Rectal smooth muscle tissue (tissue), 1 donor: ENCODE results near the gene PLPP1.
A peak's percentile ranks its signal among the peaks of the same experiment; 100 is the strongest.

ENCODE experiments used
- H3K27ac ChIP-seq: one replicate; pipeline ENCODE4 v1.7.0; 2013; ENCODE audit warnings: low read depth, low read length, inconsistent platforms
- H3K27me3 ChIP-seq: one replicate; pipeline ENCODE4 v1.7.0; 2013; ENCODE audit warnings: low read length; ENCODE audit not compliant: control insufficient read depth, insufficient read depth
- H3K36me3 ChIP-seq: one replicate; pipeline ENCODE4 v1.7.0; 2013; ENCODE audit warnings: low read length; ENCODE audit not compliant: control insufficient read depth, insufficient read depth
- H3K4me1 ChIP-seq: one replicate; pipeline ENCODE4 v1.7.0; 2013; ENCODE audit warnings: low read length; ENCODE audit not compliant: control insufficient read depth, insufficient read depth
- H3K4me3 ChIP-seq: one replicate; pipeline ENCODE4 v1.7.0; 2013; ENCODE audit warnings: low read length
- H3K9ac ChIP-seq: one replicate; pipeline ENCODE4 v1.7.0; 2013; ENCODE audit warnings: low read length

PLPP1 gene

GRCh38 chr5:55432549-55432948, 102.2 kb downstream of the PLPP1 start:
- Histone ChIP-seq H3K27me3 (no peaks in the 10 kb centered on the region), H3K9ac (no peak overlapping the region), H3K4me3 (no peak overlapping the region), H3K27ac (no peak overlapping the region), H3K4me1 (peaks cover 11% of the 10 kb centered on the region), H3K36me3 (peaks cover 4% of the 10 kb centered on the region)

GRCh38 chr5:55429613-55430253, 105.0 kb downstream of the PLPP1 start:
- Histone ChIP-seq H3K4me1 (peaks cover 11% of the 10 kb centered on the region), H3K27me3 (no peaks in the 10 kb centered on the region), H3K9ac (no peak overlapping the region), H3K36me3 (peaks cover 4% of the 10 kb centered on the region), H3K4me3 (no peak overlapping the region), H3K27ac (peak overlapping the region; percentile 1)

- H3K4me3 ChIP-seq: no peak overlapping the region
- H3K36me3 ChIP-seq: peaks cover 4% of the 10 kb centered on the region
- H3K4me1 ChIP-seq: peaks cover 11% of the 10 kb centered on the region
These were observed 105.5 kb downstream of the PLPP1 start for GRCh38 chr5:55429221-55429612.

GRCh38 chr5:55427157-55427556, 107.6 kb downstream of the PLPP1 start:
- no peak overlapping the region for H3K4me3 ChIP-seq
- peaks cover 18% of the 10 kb centered on the region for H3K36me3 ChIP-seq
- no peak overlapping the region for H3K27ac ChIP-seq
- no peaks in the 10 kb centered on the region for H3K27me3 ChIP-seq
- no peak overlapping the region for H3K9ac ChIP-seq
- H3K4me1 ChIP-seq: peaks cover 11% of the 10 kb centered on the region

More at GRCh38 chr5:55429221-55429612, 105.5 kb downstream of the PLPP1 start:
- Histone ChIP-seq H3K27ac (no peak overlapping the region), H3K27me3 (no peaks in the 10 kb centered on the region), H3K9ac (no peak overlapping the region)

- no peak overlapping the region for H3K27ac ChIP-seq
- H3K4me1 ChIP-seq: peaks cover 11% of the 10 kb centered on the region
- no peak overlapping the region for H3K4me3 ChIP-seq
- H3K27me3 ChIP-seq: no peaks in the 10 kb centered on the region
- no peak overlapping the region for H3K9ac ChIP-seq
- H3K36me3 ChIP-seq: peaks cover 18% of the 10 kb centered on the region
These were observed 108.3 kb downstream of the PLPP1 start for GRCh38 chr5:55426455-55426854.

GRCh38 chr5:55421074-55421529, 113.7 kb downstream of the PLPP1 start:
- H3K36me3 ChIP-seq: peaks cover 17% of the 10 kb centered on the region
- H3K4me3 ChIP-seq: no peak overlapping the region
- peaks cover 15% of the 10 kb centered on the region for H3K4me1 ChIP-seq
- H3K9ac ChIP-seq: no peak overlapping the region
- H3K27ac ChIP-seq: peak overlapping the region; percentile 16
- H3K27me3 ChIP-seq: no peaks in the 10 kb centered on the region

- Histone ChIP-seq H3K4me1 (peaks cover 15% of the 10 kb centered on the region), H3K27ac (peak overlapping the region; percentile 12), H3K27me3 (no peaks in the 10 kb centered on the region), H3K9ac (no peak overlapping the region), H3K4me3 (no peak overlapping the region), H3K36me3 (peaks cover 17% of the 10 kb centered on the region)
These were observed 115.5 kb downstream of the PLPP1 start for GRCh38 chr5:55418994-55419968.

- Histone ChIP-seq H3K4me1 (peaks cover 15% of the 10 kb centered on the region), H3K36me3 (peaks cover 3% of the 10 kb centered on the region), H3K27me3 (no peaks in the 10 kb centered on the region), H3K9ac (no peak overlapping the region), H3K27ac (no peak overlapping the region), H3K4me3 (no peak overlapping the region)
These were observed 118.5 kb downstream of the PLPP1 start for GRCh38 chr5:55416306-55416705.

GRCh38 chr5:55415071-55415470, 119.7 kb downstream of the PLPP1 start:
- H3K27me3 ChIP-seq: no peaks in the 10 kb centered on the region
- H3K4me3 ChIP-seq: no peak overlapping the region
- H3K9ac ChIP-seq: no peak overlapping the region
- peaks cover 10% of the 10 kb centered on the region for H3K4me1 ChIP-seq
- no peaks in the 10 kb centered on the region for H3K36me3 ChIP-seq
- no peak overlapping the region for H3K27ac ChIP-seq

- Histone ChIP-seq H3K4me3 (no peak overlapping the region), H3K27ac (no peak overlapping the region), H3K27me3 (no peaks in the 10 kb centered on the region), H3K36me3 (no peaks in the 10 kb centered on the region), H3K4me1 (peaks cover under 1% of the 10 kb centered on the region), H3K9ac (no peak overlapping the region)
These were observed 121.1 kb downstream of the PLPP1 start for GRCh38 chr5:55413644-55414043.

GRCh38 chr5:55411876-55412275, 122.9 kb downstream of the PLPP1 start:
- no peak overlapping the region for H3K4me3 ChIP-seq
- no peaks in the 10 kb centered on the region for H3K36me3 ChIP-seq
- H3K27ac ChIP-seq: no peak overlapping the region
- H3K4me1 ChIP-seq: no peaks in the 10 kb centered on the region
- no peaks in the 10 kb centered on the region for H3K27me3 ChIP-seq
- no peak overlapping the region for H3K9ac ChIP-seq

GRCh38 chr5:55410845-55411244, 123.9 kb downstream of the PLPP1 start:
- Histone ChIP-seq H3K27me3 (no peaks in the 10 kb centered on the region), H3K9ac (no peak overlapping the region), H3K4me1 (no peaks in the 10 kb centered on the region), H3K36me3 (peaks cover 4% of the 10 kb centered on the region), H3K27ac (no peak overlapping the region), H3K4me3 (no peak overlapping the region)
